Stromal cell of bone marrow (primary cell): Measurements from ENCODE around the gene TNNI3.
"Not testable (repeated sequence)": the region's sequence is repeated elsewhere in the genome, so short reads cannot be mapped to it uniquely, and the experiment has no call there.

Experiments used
- DNase-seq: peaks from one replicate; pipeline ENCODE4 v3.0.0-alpha.2; 2012; ENCODE audit warnings: low read depth

Gene TNNI3

DNA sequence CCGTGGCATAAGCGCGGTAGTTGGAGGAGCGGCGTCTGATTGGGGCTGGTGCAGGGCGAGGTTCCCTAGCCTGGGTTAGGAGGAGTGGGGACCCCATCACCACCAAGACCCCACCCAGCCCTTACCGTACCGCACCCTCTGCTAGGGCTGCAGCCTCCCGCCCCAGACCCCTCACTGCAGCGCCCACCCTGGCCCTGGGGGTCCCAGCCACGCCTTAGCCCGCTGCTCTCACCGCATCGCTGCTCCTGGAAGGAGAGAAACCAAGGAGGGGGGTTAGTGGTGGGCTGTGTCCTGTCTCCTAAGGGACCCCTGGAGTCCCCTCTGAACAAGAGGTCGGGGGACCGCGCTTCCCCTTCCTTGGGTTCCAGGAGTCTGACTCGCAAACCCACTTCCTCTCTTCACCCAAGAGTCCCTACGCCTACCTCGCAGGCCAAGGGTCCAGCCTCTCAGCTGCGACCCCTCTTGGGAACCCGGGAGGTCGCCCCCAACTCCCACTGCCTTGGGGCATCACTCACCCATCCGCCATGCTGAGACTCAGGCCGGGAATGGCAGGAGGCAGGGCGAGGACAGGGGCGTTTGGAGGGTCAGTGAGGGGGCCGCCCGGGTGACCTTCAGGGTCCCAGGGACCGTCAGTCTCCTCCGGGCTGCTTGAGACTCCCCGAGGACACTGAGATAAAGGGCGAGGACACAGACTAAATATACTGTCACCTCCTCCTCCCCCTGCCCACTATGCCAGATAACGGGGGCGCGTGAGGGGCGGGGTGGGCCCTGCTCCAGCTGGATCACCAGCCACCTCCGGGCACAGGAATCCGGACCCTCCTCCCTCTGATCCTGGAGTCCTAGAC lies at the start of gene TNNI3:
TSS of gene TNNI3 (minus strand) at position 669 of the 845 bp plus-strand sequence. CDS start at position 526, 143 bp downstream.
- no peak for DNase-seq

- peak; percentile 88 for DNase-seq
These were observed 49.4 kb upstream of the TNNI3 start for GRCh38 chr19:55206664-55207500.

GRCh38 chr19:55202199-55202598 lies 44.7 kb upstream of the TNNI3 start:
- not testable (repeated sequence) for DNase-seq

- no peak for DNase-seq
These were observed 42.2 kb upstream of the TNNI3 start for GRCh38 chr19:55199620-55200204.

DNA sequence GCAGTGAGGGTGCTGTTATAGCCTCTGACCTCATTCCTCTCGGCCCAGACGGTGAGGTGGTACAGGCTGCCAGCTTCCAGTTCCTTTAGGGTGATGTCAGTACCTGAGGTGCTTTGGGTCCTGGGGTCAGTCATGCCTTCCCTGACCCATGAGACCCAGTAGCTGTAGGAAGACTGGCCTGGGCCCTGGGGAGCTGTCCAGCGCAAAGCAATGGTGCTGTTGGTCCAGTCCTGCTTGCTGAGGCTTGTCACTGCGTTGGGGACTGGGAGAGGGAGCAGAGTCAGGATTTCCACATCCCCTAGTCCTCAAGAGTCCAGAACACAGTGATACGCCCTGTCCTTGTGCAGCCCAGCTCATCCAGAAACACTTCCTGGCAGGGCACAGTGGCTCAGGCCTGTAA lies 41.1 kb upstream of the TNNI3 start:
- no peak for DNase-seq

- no peak for DNase-seq
These were observed 40.0 kb upstream of the TNNI3 start for GRCh38 chr19:55197528-55197927.

- no peak for DNase-seq
These were observed 39.3 kb upstream of the TNNI3 start for GRCh38 chr19:55196803-55197202.

DNA sequence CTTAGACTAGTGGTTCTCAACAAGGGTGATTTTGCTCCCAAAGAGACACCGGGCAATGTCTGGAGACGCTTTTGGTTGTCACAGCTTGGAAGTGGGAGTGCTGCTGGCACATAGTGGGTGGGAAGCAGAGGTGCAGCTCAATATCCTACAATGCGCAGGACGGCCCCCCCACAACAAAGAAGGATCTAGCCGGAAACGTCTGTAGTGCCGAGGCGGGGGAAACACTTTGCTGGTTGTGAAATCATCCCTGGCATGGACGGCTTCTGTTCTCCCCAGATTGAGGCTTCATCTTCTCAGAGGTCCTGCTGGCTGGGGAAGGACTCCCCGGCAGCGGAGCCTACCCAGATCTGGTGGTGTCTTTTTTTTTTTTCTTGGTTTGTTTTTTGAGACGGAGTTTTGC lies 35.9 kb upstream of the TNNI3 start:
- DNase-seq, result no peak

GRCh38 chr19:55189403-55189835 lies 31.9 kb upstream of the TNNI3 start:
- DNase-seq, result peak; percentile 88

DNA sequence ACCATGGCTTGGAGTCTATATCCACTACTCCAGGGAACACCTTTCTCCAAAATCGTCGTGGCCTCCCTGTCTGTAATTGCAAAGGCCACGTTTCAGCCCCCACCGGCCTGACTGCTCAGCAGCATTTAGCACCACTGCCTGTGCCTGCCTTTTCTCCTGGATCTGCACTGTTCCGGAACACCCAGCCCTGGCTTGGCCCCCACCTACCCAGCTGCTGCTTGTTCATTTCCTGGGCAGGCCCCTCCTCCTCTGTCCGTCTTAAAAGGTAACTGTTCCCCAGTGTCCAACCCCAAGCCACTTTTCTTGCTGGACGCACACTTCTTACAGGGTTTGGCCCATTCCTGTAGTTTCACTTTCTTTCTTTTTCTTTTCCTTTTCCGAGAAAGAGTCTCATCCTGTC lies 31.1 kb upstream of the TNNI3 start:
- no peak for DNase-seq

DNA sequence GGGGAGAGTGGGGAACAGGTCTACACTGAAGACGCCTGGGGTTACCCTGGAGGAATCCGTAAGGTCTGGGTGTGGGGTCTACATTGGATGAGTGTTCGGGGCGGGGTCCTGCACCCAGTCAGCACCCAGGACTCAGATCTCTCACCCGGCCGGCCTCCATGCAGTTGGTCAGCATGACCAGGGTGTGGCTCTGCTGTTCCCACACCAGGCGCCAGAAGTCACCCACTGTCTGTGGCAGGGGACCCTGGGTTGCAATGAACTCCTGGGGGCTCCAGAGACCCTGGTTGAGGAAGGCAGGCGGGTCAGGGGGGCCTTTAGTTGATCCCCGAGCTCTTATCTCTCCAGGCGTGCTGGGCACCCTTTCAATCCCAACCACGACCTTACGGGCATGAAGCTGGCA lies 28.5 kb upstream of the TNNI3 start:
- no peak for DNase-seq

DNA sequence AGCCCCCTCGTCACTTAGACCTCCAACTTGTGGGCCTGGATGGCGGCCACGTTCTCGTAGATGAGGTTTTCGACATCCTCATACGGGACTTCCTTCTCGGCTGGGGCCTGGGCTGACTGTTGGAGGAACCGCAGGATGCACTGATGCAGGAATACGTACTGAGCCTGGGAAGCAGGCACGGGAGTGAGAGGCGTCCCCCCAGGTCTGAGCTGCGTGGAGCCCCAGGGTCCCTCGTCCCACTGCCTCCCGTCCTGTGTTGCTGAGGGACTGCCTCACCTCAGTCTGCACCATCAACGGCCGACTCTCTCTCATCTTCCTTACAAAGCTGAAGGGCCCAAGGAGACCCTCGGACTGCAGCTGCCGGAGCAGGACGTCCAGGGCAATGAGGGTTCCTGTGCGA lies 24.2 kb upstream of the TNNI3 start:
- no peak for DNase-seq

DNA sequence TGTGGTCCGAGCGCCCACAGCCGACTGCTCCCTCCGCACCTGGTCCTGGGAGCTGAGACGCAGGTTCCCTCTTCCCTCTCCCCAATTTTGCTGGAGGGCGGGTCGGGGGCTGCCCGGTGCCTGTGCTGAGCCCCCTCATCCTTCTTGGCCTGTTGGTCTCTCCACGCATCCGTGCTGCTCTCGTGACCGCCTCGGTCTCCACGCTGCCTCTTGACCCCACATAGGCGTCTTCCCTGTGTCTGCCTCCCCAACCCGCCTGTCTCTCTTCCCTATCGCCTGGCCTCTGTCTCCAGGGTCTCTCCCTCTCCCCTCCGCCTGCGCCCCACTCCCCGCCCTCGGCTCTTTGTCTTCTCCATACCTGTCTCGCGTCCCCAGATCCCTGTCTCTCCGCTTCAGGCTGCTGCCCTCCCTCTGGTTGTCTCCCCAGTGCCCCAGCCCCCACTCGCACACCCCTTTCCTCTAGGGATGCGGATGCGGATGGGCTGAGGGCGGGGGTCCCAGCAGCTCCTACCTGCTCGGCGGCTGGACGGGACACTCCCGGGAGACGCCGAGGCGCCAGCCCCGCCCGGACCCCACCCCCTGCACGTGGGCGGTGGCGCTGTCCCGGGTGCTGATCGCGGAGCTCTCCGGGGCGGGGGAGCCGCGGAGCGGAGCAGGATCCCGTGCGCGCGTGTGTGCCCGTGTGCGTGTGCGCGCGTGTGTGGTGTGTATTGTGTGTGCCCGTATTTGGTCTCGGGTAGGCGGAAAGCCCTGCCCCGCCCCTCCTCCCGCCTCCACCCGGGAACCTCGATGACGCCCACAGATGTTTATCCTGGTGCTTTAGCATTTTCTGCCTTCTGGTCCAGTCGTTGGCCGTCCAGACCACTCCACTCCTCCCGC lies 22.3 kb upstream of the TNNI3 start, which contains the start of gene SYT5:
TSS of gene SYT5 (minus strand) at position 684 of the 879 bp plus-strand sequence. CDS start 1,248 bp downstream, outside the sequence.
- no peak for DNase-seq

DNA sequence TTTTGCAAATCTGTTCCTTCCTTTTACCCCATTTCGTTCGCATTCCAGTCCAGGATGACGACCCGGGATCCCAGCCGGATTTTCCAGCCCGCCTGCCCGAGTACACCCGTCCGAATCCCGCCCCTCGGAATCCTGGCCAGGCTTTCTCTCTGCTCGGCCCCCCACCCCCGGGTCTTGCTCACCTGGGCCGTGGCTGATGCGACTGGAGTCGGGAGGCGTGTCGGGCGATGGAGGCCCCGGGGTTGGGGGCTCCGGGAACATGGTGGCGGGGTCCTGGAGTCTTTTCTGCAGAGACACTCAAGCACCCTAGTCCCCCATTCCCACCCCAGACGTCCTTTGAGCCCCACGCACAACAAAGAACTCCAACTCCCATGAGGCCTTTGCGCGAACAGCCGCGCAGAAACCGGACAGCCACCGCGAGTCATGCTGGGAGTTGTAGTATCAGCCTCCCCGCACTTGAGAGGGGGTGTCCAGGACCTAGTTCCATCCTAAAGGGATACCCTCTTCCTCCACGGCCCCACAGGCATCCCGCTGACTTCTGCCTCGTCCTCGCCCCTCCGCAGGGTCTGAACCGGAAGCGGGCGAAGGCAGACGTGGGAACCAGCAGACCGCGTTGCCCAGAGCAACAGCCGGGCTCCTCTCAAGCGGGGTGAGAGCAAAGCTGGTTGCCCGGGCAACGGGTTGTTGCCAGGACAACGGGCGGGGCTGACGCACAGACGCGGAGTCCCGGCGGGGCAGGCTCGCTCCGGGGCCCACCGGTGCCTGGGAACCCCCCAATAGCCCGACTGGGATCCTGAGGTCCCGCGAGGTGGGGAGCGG lies 21.5 kb upstream of the TNNI3 start:
- DNase-seq, result peak; percentile 79

DNA sequence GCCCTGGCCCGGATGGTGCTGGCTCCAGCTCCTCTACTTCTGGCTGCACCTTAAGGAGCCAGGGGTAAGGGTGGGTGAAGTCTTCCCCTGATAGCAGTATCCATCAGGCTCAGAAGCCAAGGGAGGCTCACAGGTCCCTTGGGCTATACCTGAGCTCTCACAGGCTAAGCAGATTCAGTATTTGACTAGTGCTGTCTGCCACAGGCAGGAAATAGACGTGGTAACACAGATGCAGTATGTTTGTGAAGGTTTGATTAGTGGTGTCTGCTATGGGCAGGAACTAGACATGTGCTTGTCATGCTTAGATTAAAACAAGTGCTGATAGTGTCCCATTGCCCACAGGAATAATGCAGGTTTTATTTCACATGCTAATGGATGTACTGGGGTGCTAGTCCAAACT lies 18.5 kb upstream of the TNNI3 start:
- no peak for DNase-seq

DNA sequence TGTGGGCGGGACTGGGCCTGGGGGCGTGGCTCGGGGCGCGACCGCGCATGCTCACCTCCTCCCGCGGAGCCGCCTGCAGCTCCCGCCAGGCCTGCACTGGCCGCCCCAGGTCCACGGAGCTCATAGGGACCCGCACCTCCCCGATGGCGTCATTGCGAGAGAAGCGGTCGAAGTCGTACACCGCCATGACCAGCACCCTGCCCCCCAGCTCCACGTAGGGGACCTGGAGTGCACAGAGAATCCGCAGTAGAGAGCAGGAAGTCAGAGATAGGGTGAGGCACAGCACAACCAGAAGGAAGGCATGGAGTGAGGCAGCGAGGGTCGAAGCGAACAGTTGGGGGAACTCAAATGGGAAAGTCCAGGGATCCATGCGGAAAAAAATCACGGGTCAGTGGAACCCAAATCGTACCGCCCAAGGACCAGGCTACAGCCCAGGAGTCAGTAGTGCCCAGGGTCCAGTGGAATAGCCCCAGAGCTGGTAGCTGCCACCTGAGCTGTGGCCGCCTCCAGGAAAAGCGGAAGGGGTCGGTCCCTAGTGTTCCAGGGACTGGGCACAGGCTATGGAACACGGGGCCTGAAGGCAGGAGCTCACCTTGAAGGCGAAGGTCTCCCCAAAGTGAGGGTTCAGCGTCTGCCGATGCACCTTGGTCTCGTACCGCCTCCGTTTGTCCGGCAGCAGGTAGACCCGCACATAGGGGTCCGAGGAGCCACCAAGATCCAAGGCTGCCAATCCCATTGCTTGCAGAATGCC lies 17.8 kb upstream of the TNNI3 start:
- no peak for DNase-seq

- DNase-seq, result no peak
These were observed 17.0 kb upstream of the TNNI3 start for GRCh38 chr19:55174425-55175116.

DNA sequence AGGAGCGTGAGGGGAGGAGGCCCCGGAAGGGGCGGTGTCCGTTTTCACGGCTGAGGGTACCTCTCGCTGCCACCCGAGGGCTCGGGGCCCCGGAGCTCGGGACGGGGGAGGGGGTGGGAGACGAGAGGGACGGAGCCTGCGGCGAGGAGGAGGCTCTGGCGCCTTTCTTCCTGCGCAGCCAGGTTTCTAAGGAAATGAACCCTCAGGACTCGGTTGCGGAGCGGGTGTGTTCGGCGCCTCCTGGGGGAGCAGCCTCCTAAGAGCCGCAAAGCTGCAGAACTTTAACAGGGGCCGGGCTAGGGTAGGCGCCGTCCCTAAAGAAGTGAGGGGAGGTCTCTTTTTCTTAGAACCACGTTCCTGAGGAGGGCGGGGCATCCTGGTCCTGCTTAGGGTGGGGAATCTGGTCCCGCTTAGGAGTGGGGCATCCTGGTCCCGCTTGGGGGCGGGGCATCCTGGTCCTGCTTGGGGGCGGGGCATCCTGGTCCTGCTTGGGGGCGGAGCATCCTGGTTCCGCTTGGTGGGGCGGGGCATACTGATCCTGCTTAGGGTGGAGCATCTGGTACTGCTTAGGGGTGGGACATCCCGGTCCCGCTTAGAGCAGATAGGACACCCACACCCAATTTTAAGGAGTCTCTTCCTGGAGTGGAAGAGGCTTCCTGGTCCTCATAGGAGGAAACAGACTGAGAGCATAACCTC lies 16.3 kb upstream of the TNNI3 start:
- DNase-seq, result peak; percentile 71
